Omental fat pad (tissue), 4 donors: ENCODE results near the gene PCDHAC1. TPM values are rescaled to one million over a fixed set of nuclear protein-coding genes. Genes with fewer than 3 reads are reported as not detected.
A peak's percentile ranks its signal among the peaks of the same experiment; 100 is the strongest.
"Not testable (repeated sequence)": the region's sequence is repeated elsewhere in the genome, so short reads cannot be mapped to it uniquely, and the experiment has no call there.

Experiments used
- ATAC-seq: fragments of 150-250 bp; one replicate; pipeline ENCODE4 v1.9.1; 2016; ENCODE audit warnings: mild to moderate bottlenecking, moderate library complexity; ENCODE audit not compliant: low FRiP score
- DNase-seq: peaks from one replicate; pipeline ENCODE4 v3.0.0-alpha.2; 2019; ENCODE audit warnings: low spot score
- total RNA-seq, 4 donors: library from RNA; depleted of rRNA; stranded (reverse); fragments of >200 nt; gene quantifications; one replicate each; pipeline ENCODE4 v1.1.0, GENCODE V29; 2016
- TF ChIP-seq, protein P1 (sequence below), 3 donors: fragments of 450-650 bp; IDR thresholded peaks; one replicate each; pipeline ENCODE4 v1.5.1; 2016 to 2017; ENCODE audit warnings: antibody characterized with exemption in 3 of 3, mild to moderate bottlenecking in 3 of 3, moderate library complexity in 2 of 3

Gene PCDHAC1, protein sequence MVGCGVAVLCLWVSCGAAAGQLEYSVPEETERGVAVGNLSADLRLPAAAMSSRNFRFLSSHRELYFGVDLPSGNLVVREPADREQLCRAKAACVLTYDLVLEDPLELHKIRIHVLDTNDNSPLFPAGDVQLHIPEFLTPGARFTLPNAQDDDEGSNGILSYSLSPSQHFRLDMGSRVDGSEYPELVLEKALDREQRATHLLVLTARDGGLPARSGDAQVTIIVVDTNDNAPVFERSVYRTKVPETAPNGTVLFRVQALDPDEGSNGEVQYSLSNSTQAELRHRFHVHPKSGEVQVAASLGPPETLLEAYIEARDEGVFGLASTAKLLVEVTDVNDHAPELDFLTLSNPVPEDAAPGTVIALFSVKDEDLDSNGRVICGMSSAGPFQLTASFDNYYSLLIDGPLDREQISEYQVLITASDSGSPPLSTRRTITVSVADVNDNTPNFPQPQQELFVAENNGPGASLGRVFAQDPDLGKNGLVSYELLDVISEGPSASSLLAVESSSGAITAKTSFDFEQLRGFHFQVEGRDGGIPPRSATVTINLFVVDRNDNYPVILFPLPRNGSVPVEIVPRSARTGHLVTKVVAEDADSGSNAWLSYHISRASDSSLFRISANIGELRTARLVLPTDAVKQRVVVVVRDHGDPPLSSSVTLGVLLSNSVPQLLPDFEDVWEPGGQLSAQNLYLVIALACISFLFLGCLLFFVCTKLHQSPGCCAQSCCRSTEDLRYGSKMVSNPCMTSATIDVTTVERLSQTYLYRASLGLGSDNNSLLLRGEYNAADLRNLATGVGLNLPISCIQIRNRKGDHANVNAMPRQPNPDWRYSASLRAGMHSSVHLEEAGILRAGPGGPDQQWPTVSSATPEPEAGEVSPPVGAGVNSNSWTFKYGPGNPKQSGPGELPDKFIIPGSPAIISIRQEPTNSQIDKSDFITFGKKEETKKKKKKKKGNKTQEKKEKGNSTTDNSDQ
- 1 to 10 TPM in 2 of 4 donors, under 1 TPM in 2; 0.47 to 2.1 (median 0.87) TPM for total RNA-seq

DNA sequence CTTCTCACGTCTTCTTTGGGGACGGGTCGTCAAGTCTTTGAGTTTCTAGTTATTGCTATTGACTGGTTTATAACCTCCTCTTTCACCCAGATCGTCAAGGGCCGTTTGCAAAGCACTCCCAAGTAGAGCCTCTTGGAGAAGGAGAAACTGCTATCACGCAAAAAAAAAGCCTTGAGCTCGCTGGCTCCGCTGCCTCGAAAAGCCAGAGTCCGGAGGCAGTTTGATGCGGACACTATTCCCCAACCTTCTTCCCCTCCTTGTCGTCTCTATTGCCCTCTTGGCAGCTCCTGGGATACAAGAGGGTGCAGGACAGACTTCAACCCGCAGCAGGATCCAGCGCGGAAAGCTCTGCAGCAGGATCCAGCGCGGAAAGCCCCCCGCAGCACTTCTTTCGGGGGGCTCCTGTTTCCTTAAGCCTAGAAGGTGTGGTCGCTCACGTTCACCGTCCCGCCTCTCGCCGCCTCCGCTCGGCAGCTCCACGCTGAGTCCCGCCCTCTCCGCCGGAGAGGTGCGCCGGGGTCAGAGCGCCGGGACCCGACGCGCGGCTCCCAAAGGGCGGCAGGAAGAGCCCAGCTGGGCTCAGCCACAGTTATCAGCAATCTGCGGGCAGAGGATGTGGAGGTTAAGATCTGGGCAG lies at the start of gene PCDHAC1:
TSS of gene PCDHAC1 (plus strand) at position 494 of the 637 bp plus-strand sequence. CDS start 594 bp downstream, outside the sequence.
- TF ChIP-seq, protein P1, sequence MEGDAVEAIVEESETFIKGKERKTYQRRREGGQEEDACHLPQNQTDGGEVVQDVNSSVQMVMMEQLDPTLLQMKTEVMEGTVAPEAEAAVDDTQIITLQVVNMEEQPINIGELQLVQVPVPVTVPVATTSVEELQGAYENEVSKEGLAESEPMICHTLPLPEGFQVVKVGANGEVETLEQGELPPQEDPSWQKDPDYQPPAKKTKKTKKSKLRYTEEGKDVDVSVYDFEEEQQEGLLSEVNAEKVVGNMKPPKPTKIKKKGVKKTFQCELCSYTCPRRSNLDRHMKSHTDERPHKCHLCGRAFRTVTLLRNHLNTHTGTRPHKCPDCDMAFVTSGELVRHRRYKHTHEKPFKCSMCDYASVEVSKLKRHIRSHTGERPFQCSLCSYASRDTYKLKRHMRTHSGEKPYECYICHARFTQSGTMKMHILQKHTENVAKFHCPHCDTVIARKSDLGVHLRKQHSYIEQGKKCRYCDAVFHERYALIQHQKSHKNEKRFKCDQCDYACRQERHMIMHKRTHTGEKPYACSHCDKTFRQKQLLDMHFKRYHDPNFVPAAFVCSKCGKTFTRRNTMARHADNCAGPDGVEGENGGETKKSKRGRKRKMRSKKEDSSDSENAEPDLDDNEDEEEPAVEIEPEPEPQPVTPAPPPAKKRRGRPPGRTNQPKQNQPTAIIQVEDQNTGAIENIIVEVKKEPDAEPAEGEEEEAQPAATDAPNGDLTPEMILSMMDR (IDR thresholded peaks at IDR 0.05), result no peak
- ATAC-seq (peak; percentile 86), DNase-seq (no peak)

DNA sequence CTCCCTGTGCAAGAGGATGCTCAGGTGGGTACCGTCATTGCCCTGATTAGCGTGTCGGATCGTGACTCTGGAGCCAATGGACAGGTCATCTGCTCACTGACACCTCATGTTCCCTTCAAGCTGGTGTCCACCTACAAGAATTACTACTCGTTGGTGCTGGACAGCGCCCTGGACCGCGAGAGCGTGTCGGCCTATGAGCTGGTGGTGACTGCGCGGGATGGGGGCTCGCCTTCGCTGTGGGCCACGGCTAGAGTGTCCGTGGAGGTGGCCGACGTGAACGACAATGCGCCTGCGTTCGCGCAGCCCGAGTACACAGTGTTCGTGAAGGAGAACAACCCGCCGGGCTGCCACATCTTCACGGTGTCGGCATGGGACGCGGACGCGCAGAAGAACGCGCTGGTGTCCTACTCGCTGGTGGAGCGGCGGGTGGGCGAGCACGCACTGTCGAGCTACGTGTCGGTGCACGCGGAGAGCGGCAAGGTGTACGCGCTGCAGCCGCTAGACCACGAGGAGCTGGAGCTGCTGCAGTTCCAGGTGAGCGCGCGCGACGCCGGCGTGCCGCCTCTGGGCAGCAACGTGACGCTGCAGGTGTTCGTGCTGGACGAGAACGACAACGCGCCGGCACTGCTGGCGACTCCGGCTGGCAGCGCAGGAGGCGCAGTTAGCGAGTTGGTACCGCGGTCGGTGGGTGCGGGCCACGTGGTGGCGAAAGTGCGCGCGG lies 49.4 kb upstream of the PCDHAC1 start:
- not testable (repeated sequence) for DNase-seq, ATAC-seq

DNA sequence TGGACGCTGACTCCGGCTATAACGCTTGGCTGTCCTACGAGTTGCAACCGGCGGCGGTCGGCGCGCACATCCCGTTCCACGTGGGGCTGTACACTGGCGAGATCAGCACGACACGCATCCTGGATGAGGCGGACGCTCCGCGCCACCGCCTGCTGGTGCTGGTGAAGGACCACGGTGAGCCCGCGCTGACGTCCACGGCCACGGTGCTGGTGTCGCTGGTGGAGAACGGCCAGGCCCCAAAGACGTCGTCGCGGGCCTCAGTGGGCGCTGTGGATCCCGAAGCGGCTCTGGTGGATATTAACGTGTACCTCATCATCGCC lies 48.9 kb upstream of the PCDHAC1 start:
- DNase-seq (no peak), ATAC-seq (peak; percentile 25)
- TF ChIP-seq, protein P1 (IDR thresholded peaks at IDR 0.05), result no peak

DNA sequence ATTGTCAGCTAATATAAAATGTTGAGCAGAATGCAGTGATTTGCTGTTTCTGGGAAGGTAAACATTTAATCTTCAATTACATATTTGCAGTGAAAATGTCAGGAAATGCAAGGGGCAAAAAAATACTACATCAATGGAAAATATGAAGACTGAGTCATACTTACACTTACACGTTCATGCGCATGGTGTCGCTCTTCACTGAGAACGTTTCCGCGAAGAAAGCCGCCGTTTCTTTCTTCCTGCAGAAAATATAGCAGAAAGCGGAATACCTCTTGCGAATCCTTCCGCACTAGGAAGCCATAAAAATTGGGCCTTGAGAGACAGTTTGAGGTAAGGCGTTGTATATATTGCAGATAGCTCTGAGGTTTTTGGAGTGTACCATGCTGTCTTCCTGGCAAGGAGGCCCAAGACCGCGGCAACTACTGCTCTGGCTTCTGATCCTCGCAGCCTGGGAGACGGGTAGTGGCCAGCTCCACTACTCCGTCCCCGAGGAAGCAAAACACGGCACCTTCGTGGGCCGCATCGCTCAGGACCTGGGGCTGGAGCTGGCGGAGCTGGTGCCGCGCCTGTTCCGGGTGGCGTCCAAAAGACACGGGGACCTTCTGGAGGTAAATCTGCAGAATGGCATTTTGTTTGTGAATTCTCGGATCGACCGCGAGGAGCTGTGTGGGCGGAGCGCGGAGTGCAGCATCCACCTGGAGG lies 44.1 kb upstream of the PCDHAC1 start, which contains the start of gene PCDHA13:
TSS of gene PCDHA13 (plus strand) at position 236 of the 702 bp plus-strand sequence. CDS start at position 381, 145 bp downstream.
- peak; percentile 48 for ATAC-seq
- DNase-seq, result no peak
- TF ChIP-seq, protein P1 (IDR thresholded peaks at IDR 0.05), result no peak

DNA sequence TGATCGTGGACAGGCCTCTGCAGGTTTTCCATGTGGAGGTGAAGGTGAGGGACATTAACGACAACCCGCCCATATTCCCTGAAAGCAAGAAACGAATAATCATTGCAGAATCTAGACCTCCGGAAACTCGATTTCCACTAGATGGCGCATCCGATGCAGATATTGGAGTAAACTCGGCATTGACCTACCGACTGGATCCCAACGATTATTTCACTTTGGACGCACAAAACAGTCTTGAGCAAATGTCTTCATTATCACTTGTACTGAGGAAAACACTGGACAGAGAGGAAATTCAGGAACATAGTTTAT lies 43.6 kb upstream of the PCDHAC1 start:
- TF ChIP-seq, protein P1 (IDR thresholded peaks at IDR 0.05), result no peak
- ATAC-seq (no peak), DNase-seq (no peak)

DNA sequence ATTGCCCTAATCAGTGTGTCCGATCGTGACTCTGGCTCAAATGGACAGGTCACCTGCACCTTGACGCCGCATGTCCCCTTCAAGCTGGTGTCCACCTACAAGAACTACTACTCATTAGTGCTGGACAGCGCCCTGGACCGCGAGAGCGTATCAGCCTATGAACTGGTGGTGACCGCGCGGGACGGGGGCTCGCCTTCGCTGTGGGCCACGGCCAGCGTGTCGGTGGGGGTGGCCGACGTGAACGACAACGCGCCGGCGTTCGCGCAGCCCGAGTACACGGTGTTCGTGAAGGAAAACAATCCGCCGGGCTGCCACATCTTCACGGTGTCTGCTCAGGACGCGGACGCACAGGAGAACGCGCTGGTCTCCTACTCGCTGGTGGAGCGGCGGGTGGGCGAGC lies 42.7 kb upstream of the PCDHAC1 start:
- ATAC-seq (no peak), DNase-seq (no peak)
- TF ChIP-seq, protein P1 (IDR thresholded peaks at IDR 0.05), result no peak
